ENCODE data around the gene FCRL5. TPM values are rescaled to one million over a fixed set of nuclear protein-coding genes. Genes with fewer than 3 reads are reported as not detected.

FCRL5 gene
- total RNA-seq (2011; cell fraction: chromatin; rRNA removed; ENCODE audit: low replicate concordance), result not detected in 2 replicates
- total RNA-seq (2011; cell fraction: nucleolus; rRNA removed), result not detected in 2 replicates
- total RNA-seq (2011; cell fraction: nucleoplasm; rRNA removed), result not detected in 2 replicates
- total RNA-seq (2014; rRNA removed) (not detected in 2 replicates), total RNA-seq (2014; rRNA removed; fragmentation: Illumina TruSeq; extraction: Trizol) (not detected in 2 replicates), total RNA-seq (2015; rRNA removed; fragmentation: Illumina TruSeq; extraction: Trizol) (not detected in 2 replicates), total RNA-seq (2021) (not detected in 2 replicates), polyA plus RNA-seq (2011; rRNA removed) (not detected in 2 replicates), polyA plus RNA-seq (2014; fragmentation: Illumina TruSeq; extraction: Trizol) (not detected in 2 replicates), polyA plus RNA-seq (2014; fragmentation: Nextera tagmentation; extraction: Ambion mirVana) (not detected), polyA plus RNA-seq (2014; rRNA removed) (not detected in 2 replicates), polyA minus RNA-seq (2011; rRNA and poly(A)+ RNA removed) (not detected in 2 replicates), Bru-seq, nascent RNA (not detected), BruChase-seq, experiment 1, labeled RNA remaining after a 2-hour chase (not detected), BruChase-seq, experiment 2, labeled RNA remaining after a 6-hour chase (not detected)
- not detected in 2 replicates for polyA plus RNA-seq (2011; cell fraction: cytosol; rRNA removed)
- not detected in 2 replicates for polyA plus RNA-seq (2011; cell fraction: nucleus; rRNA removed)
- not detected in 2 replicates for polyA plus RNA-seq (2012)
- not detected in 2 replicates for polyA minus RNA-seq (2011; cell fraction: cytosol; rRNA and poly(A)+ RNA removed)
- polyA minus RNA-seq (2011; cell fraction: nucleus; rRNA and poly(A)+ RNA removed), result not detected in 2 replicates
- long read RNA-seq, experiment 1, result 0 reads
- long read RNA-seq, experiment 2, result 0 reads
- long read RNA-seq, experiment 3, result 0 reads

- H3K9me1 ChIP-seq (ENCODE audit: control insufficient read depth, insufficient read depth, low read length), result no peaks in the 10 kb centered on the region
- no peak for DNase-seq (ENCODE audit: extremely low read depth in 1 of 4, low spot score in 3 of 4)
- H4K20me1 ChIP-seq (replicated peaks; ENCODE audit: control insufficient read depth, insufficient read depth, low read length), result no peaks in the 10 kb centered on the region
- 0 out of 2 replicates have a peak, but pooled peaks have one; percentile 16 for TF ChIP-seq SPI1 (IDR thresholded peaks at IDR 0.05; ENCODE audit: borderline replicate concordance, low read depth, low read length)
- TF ChIP-seq RBBP5 (IDR thresholded peaks at IDR 0.05; ENCODE audit: borderline replicate concordance, insufficient read depth, low read length, poor library complexity, severe bottlenecking), result no peak
- no peak within 1 kb of the TSS for H3K4me2 ChIP-seq (ENCODE audit: insufficient read depth, low read length)
- 0% methylated on average over 10 of the region's 10 CpGs for WGBS (ENCODE audit: insufficient coverage, low coverage, missing lambda C conversion rate)
- no peaks in the 10 kb centered on the region for H3K9me3 ChIP-seq (replicated peaks; ENCODE audit: control insufficient read depth, insufficient read depth, low read depth, low read length)
- ChIA-PET CTCF (ENCODE audit: low intra/inter-chr PET ratio) (no interaction called here), POLR2A (interaction anchor here (0.6 kb wide), 1 partner anchor 243 kb away, joined by 3 read pairs; no protein-coding TSS in a partner anchor)
- no TSS peak for BruUV-seq (replicated peaks)
- no peak within 1 kb of the TSS for H3K4me3 ChIP-seq
- H3K27ac ChIP-seq (ENCODE audit: extremely low read depth, low read depth, low read length), result no peak within 1 kb of the TSS
- H3K36me3 ChIP-seq (ENCODE audit: control insufficient read depth, insufficient read depth, low read length), result no peaks in the 10 kb centered on the region
- no peak for FAIRE-seq
- in situ Hi-C loops (cut with MboI), result no loop called here
- H3K9ac ChIP-seq (ENCODE audit: insufficient read depth in 1 of 2, low read depth in 2 of 2, low read length in 2 of 2), result no peak within 1 kb of the TSS
- no peaks in the 10 kb centered on the region for H3K79me2 ChIP-seq (ENCODE audit: control insufficient read depth, insufficient read depth, low read length)
- intact Hi-C loops (cut with micrococcal nuclease), result no loop called here
- no peak for ATAC-seq
- no peaks in the 10 kb centered on the region; a peak in 1 of 5 replicates for H3K27me3 ChIP-seq (ENCODE audit: control insufficient read depth in 2 of 2, insufficient read depth in 2 of 2, low read length in 2 of 2)
- no peaks in the 10 kb centered on the region for H3K4me1 ChIP-seq (replicated peaks in 1 of 2; ENCODE audit: control insufficient read depth in 2 of 2, insufficient read depth in 2 of 2, low read length in 2 of 2)
- no peak within 1 kb of the TSS for H2AFZ ChIP-seq (ENCODE audit: low read depth, low read length)
Observed at GRCh38 chr1:157551694-157552693, at the start of gene FCRL5. FCRL5 (minus strand) TSS chr1:157552515; CDS start chr1:157552362, 153 bp downstream.

Measured in K562 (cell line).